Fibroblast of mammary gland (primary cell): ENCODE results near the gene DNAJC12.
"Not testable (repeated sequence)": the region's sequence is repeated elsewhere in the genome, so short reads cannot be mapped to it uniquely, and the experiment has no call there.

Experiments used
- DNase-seq: peaks from one replicate; pipeline ENCODE4 v3.0.0-alpha.2; 2010; ENCODE audit warnings: low read depth
- H3K4me3 ChIP-seq: 2 replicates; pipeline ENCODE4 v1.5.1; 2011; ENCODE audit warnings: low read depth, mild to moderate bottlenecking, low read length, moderate library complexity; ENCODE audit not compliant: control insufficient read depth
- TF ChIP-seq, protein P1 (sequence below): conservative IDR thresholded peaks from 2 replicates; pipeline ENCODE4 v1.5.1; 2011; ENCODE audit warnings: low read depth, low read length, inconsistent platforms; ENCODE audit not compliant: control insufficient read depth, insufficient read depth

The DNAJC12 gene

GRCh38 chr10:67837541-67838314, at the start of gene DNAJC12:
TSS of gene DNAJC12 (minus strand) at chr10:67838188. CDS start at chr10:67838011, 177 bp downstream.
- TF ChIP-seq, protein P1, sequence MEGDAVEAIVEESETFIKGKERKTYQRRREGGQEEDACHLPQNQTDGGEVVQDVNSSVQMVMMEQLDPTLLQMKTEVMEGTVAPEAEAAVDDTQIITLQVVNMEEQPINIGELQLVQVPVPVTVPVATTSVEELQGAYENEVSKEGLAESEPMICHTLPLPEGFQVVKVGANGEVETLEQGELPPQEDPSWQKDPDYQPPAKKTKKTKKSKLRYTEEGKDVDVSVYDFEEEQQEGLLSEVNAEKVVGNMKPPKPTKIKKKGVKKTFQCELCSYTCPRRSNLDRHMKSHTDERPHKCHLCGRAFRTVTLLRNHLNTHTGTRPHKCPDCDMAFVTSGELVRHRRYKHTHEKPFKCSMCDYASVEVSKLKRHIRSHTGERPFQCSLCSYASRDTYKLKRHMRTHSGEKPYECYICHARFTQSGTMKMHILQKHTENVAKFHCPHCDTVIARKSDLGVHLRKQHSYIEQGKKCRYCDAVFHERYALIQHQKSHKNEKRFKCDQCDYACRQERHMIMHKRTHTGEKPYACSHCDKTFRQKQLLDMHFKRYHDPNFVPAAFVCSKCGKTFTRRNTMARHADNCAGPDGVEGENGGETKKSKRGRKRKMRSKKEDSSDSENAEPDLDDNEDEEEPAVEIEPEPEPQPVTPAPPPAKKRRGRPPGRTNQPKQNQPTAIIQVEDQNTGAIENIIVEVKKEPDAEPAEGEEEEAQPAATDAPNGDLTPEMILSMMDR: no peak
- H3K4me3 ChIP-seq: peak within 1 kb of the TSS; percentile 46
- peak; percentile 81 for DNase-seq

DNA sequence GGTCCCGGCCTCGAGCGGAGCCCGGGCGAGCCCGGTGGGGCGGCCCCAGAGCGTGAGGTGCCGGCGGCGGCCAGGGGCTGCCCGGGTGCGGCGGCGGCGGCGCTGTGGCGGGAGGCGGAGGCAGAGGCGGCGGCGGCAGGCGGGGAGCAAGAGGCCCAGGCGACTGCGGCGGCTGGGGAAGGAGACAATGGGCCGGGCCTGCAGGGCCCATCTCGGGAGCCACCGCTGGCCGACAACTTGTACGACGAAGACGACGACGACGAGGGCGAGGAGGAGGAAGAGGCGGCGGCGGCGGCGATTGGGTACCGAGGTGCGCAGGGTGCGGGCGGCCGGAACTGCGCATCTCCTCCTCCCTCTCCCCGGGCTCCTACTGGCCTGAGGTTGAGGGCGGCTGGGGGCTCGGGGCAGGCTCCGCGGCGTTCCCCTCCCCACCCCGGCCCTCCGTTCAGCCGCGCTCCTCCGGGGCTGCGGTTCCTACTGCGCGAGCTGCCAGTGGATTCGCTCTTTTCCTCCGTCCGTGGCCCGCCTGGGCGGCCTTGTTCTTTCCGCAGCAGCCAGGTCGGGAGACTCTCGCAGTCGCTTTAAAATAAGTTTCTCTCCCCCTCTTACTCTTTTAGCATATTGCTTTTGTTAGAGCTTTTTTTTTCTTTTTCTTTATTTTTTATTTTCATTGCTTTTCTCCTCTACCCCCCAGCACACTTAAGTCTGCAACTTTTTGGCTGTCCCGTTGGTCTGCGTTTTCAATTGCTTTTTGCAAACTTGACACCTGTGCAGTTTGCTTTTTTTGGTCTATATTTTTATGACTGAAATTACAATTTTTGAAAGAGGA, 47.1 kb upstream of the DNAJC12 start:
- H3K4me3 ChIP-seq: peak overlapping the region; percentile 81
- DNase-seq: peak; percentile 59
- TF ChIP-seq, protein P1: no peak

DNA sequence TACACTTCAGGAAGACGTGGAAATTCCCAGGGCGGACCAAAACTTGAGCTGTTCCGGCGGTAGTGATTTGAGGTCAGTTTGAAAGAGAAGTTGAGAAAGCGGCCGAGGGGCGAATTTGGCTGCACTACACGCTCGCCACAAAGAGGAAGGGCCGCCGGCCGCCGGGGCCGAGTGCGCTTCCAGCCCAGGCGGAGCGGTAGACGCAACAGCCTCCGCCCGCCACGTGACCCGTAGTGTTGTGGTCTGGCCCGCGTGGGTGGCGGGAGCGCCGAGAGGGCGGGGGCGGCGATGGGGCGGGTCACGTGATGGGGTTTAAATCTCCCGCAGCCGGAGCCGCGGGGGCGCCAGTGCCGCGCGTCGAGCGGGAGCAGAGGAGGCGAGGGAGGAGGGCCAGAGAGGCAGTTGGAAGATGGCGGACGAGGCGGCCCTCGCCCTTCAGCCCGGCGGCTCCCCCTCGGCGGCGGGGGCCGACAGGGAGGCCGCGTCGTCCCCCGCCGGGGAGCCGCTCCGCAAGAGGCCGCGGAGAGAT, 46.4 kb upstream of the DNAJC12 start, which contains the start of gene SIRT1:
Gene SIRT1 (plus strand): TSS at position 344 of the 529 bp plus-strand sequence. CDS start 66 bp downstream, at position 410.
- peak within 1 kb of the TSS; percentile 81 for H3K4me3 ChIP-seq
- peak; percentile 91 for DNase-seq
- TF ChIP-seq, protein P1: no peak

DNA sequence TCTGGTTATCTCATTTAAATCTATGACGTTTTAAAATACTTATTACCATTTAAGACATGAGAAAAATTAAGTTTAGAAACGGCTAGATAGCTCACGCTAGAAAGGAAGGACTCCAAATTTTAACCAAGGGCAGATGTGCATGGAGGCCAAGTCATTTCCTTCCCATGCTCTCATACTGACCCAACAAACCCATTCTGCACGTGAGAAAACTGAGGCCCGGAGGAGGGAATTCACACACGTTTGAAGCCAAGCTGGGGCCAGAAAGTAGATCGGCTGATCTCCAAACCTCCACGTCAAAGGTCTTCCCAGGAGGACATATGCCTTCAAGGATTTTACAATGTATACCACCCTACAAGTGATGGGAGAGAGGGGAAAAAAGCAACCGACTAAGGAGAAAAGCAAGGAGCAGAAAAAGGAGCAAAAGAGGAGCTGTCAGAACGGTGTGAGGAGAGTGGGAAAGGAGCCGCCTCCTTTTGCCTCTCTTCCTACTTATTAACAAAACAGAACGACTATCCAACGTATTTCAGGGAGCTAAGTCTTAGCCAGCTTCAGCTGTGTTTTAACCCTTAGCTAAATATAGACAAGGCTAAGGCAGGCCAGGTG, 45.8 kb upstream of the DNAJC12 start:
- DNase-seq: peak; percentile 49

GRCh38 chr10:67878133-67878532, 40.1 kb upstream of the DNAJC12 start:
- no peak overlapping the region for H3K4me3 ChIP-seq
- TF ChIP-seq, protein P1: no peak
- no peak for DNase-seq

More for the DNA sequence above, 45.8 kb upstream of the DNAJC12 start:
- TF ChIP-seq, protein P1: no peak
- peak overlapping the region; percentile 65 for H3K4me3 ChIP-seq

GRCh38 chr10:67877421-67877820, 39.4 kb upstream of the DNAJC12 start:
- H3K4me3 ChIP-seq, DNase-seq: not testable (repeated sequence)
